C4-2B (cell line): ENCODE measurements around the gene ITGA11.

Experiments used
- H3K27ac ChIP-seq: fragments of 450-650 bp; 2 replicates; pipeline ENCODE4 v1.5.1; 2017
- ZFX ChIP-seq: fragments of 450-650 bp; IDR thresholded peaks from 2 replicates; pipeline ENCODE4 v1.6.1; 2017
- TF ChIP-seq, protein P1 (sequence below): fragments of 450-650 bp; conservative IDR thresholded peaks from 2 replicates; pipeline ENCODE4 v1.5.1; 2017; ENCODE audit warnings: mild to moderate bottlenecking

ITGA11 gene

DNA sequence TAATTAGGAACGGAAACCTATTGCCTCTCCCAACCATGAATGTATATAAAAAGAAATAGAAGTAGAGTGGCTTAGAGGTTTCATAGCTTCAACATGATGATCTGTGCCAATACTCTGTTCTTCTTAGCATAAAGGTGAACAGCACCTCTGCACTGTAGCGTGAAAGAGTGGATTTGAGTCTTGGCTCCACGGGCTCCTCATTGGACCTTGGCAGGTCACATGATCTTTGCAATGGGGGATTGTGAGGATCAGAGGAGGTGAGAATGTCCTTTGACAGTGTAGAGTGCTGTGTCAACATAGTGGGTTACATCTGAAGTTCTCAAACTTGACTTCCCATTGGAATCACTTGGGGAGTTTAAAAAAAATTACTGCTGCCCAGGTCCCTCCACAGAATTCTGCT, 103.0 kb downstream of the ITGA11 start:
- TF ChIP-seq, protein P1, sequence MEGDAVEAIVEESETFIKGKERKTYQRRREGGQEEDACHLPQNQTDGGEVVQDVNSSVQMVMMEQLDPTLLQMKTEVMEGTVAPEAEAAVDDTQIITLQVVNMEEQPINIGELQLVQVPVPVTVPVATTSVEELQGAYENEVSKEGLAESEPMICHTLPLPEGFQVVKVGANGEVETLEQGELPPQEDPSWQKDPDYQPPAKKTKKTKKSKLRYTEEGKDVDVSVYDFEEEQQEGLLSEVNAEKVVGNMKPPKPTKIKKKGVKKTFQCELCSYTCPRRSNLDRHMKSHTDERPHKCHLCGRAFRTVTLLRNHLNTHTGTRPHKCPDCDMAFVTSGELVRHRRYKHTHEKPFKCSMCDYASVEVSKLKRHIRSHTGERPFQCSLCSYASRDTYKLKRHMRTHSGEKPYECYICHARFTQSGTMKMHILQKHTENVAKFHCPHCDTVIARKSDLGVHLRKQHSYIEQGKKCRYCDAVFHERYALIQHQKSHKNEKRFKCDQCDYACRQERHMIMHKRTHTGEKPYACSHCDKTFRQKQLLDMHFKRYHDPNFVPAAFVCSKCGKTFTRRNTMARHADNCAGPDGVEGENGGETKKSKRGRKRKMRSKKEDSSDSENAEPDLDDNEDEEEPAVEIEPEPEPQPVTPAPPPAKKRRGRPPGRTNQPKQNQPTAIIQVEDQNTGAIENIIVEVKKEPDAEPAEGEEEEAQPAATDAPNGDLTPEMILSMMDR, result no peak
- no peak for TF ChIP-seq ZFX
- H3K27ac ChIP-seq, result no peak overlapping the region

DNA sequence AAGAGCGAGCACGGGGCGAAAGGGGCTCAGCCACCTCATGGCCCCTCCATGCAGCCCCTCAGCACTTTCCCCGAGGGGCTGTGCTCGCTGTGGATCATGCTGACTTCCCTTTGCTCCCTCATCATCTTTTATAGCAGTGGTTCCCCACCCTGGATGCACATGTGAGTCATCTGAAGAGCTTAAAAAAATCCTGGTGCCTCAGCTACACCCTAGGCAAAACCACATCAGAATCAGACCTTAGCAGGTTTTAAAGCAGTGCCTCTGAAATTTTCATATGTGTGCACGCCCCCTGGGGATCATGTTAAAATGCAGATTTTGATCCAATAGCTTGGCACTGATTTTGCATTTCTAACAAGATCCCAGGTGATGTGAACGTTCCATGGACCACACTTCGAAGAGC, 103.5 kb downstream of the ITGA11 start:
- H3K27ac ChIP-seq, result no peak overlapping the region
- TF ChIP-seq ZFX, result no peak
- TF ChIP-seq, protein P1, result no peak

GRCh38 chr15:68326711-68327354, 105.1 kb downstream of the ITGA11 start:
- TF ChIP-seq, protein P1, result no peak
- no peak for TF ChIP-seq ZFX
- no peak overlapping the region for H3K27ac ChIP-seq

- H3K27ac ChIP-seq, result no peak overlapping the region
- TF ChIP-seq, protein P1, result no peak
- no peak for TF ChIP-seq ZFX
Measured at GRCh38 chr15:68325726-68326125, 106.2 kb downstream of the ITGA11 start.

GRCh38 chr15:68322796-68323195, 109.2 kb downstream of the ITGA11 start:
- no peak for TF ChIP-seq ZFX
- TF ChIP-seq, protein P1, result no peak
- no peak overlapping the region for H3K27ac ChIP-seq

- TF ChIP-seq, protein P1, result no peak
- no peak for TF ChIP-seq ZFX
- H3K27ac ChIP-seq, result no peak overlapping the region
Measured at GRCh38 chr15:68321229-68321628, 110.7 kb downstream of the ITGA11 start.

GRCh38 chr15:68319997-68320396, 112.0 kb downstream of the ITGA11 start:
- no peak for TF ChIP-seq ZFX
- TF ChIP-seq, protein P1, result no peak
- H3K27ac ChIP-seq, result no peak overlapping the region
